ENCODE results near the gene PHC1.

DNA sequence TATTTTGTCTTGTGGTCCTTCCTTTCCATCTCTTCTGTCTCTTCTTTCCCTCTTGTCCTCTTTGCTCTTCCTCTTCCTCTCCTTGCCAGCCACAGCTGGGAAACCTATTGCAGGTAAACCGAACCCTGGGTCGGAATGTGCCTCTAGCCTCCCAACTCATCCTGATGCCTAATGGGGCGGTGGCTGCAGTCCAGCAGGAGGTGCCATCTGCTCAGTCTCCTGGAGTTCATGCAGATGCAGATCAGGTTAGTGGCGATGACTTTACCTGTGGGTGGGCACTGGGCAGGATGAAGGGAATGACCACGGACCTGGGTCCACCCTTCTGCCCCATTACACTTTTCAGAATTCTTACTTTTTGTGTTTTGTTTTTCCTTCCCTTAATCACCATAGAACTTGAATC is 8.2 kb downstream of the PHC1 start:
- TF ChIP-seq CTCF (IDR thresholded peaks at IDR 0.05) (no peak), POLR2A (IDR thresholded peaks at IDR 0.05) (no peak)

Measured in thyroid gland (tissue), 4 donors.